Fibroblast of skin of right quadriceps (primary cell): ENCODE results near the gene BACH2.

ENCODE experiments used
- DNase-seq: peaks from one replicate; pipeline ENCODE4 v3.0.0-alpha.2; 2013

Gene BACH2

GRCh38 chr6:89954721-89955148 is 341.9 kb downstream of the BACH2 start:
- no peak for DNase-seq

- peak; percentile 90 for DNase-seq
These were observed 344.0 kb downstream of the BACH2 start for GRCh38 chr6:89952686-89953085.

GRCh38 chr6:89952105-89952671 is 344.5 kb downstream of the BACH2 start:
- no peak for DNase-seq

GRCh38 chr6:89951574-89952104 is 345.0 kb downstream of the BACH2 start:
- no peak for DNase-seq

GRCh38 chr6:89950879-89951391 is 345.7 kb downstream of the BACH2 start:
- no peak for DNase-seq

GRCh38 chr6:89950446-89950845 is 346.2 kb downstream of the BACH2 start:
- DNase-seq, result no peak

- no peak for DNase-seq
These were observed 347.8 kb downstream of the BACH2 start for GRCh38 chr6:89948876-89949275.

- no peak for DNase-seq
These were observed 351.7 kb downstream of the BACH2 start for GRCh38 chr6:89944826-89945407.

GRCh38 chr6:89944181-89944755 is 352.4 kb downstream of the BACH2 start:
- DNase-seq, result no peak

- no peak for DNase-seq
These were observed 354.0 kb downstream of the BACH2 start for GRCh38 chr6:89942601-89943000.

- DNase-seq, result no peak
These were observed 354.7 kb downstream of the BACH2 start for GRCh38 chr6:89941763-89942497.

- no peak for DNase-seq
These were observed 355.4 kb downstream of the BACH2 start for GRCh38 chr6:89941031-89941762.

- DNase-seq, result peak; percentile 79
These were observed 356.2 kb downstream of the BACH2 start for GRCh38 chr6:89940225-89941027.

- DNase-seq, result no peak
These were observed 357.5 kb downstream of the BACH2 start for GRCh38 chr6:89939144-89939543.

GRCh38 chr6:89938014-89938413 is 358.6 kb downstream of the BACH2 start:
- DNase-seq, result no peak

- DNase-seq, result no peak
These were observed 360.5 kb downstream of the BACH2 start for GRCh38 chr6:89936177-89936576.

GRCh38 chr6:89934685-89935366 is 361.8 kb downstream of the BACH2 start:
- DNase-seq, result no peak

GRCh38 chr6:89932245-89932802 is 364.3 kb downstream of the BACH2 start:
- DNase-seq, result no peak

- no peak for DNase-seq
These were observed 365.9 kb downstream of the BACH2 start for GRCh38 chr6:89930789-89931188.

- peak; percentile 60 for DNase-seq
These were observed 368.0 kb downstream of the BACH2 start for GRCh38 chr6:89928604-89929003.
